Fibroblast of lung (primary cell): ENCODE measurements around the gene NADK. TPM values are rescaled to one million over a fixed set of nuclear protein-coding genes. Genes with fewer than 3 reads are reported as not detected.

Source experiments
- DNase-seq, 2 donors: peaks; one replicate each; pipeline versions ENCODE4 v3.0.0 to v3.0.0-alpha.2; 2010; ENCODE audit warnings: low read depth in 2 of 2
- H2AFZ ChIP-seq: 2 replicates; pipeline ENCODE4 v1.5.1; 2012; ENCODE audit warnings: low read length, control low read depth, inconsistent platforms
- H3K27ac ChIP-seq: 2 replicates; pipeline ENCODE4 v1.5.1; 2011; ENCODE audit warnings: low read length, control low read depth; ENCODE audit not compliant: insufficient read depth
- H3K27me3 ChIP-seq: 2 replicates; pipeline ENCODE4 v1.5.1; 2011; ENCODE audit warnings: mild to moderate bottlenecking, low read length; ENCODE audit not compliant: control insufficient read depth, insufficient read depth
- H3K36me3 ChIP-seq: 2 replicates; pipeline ENCODE4 v1.5.1; 2011; ENCODE audit warnings: low read length; ENCODE audit not compliant: control insufficient read depth, insufficient read depth
- H3K4me1 ChIP-seq: 2 replicates; pipeline ENCODE4 v1.5.1; 2011; ENCODE audit warnings: low read length; ENCODE audit not compliant: control insufficient read depth, insufficient read depth; ENCODE audit errors: extremely low read depth
- H3K4me2 ChIP-seq: 2 replicates; pipeline ENCODE4 v1.5.1; 2011; ENCODE audit warnings: low read length, control low read depth; ENCODE audit not compliant: insufficient read depth; ENCODE audit errors: extremely low read depth
- H3K4me3 ChIP-seq, 4 experiments: fragments of 200-600 bp in 1 of 4; sonication (generic) in 1 of 4; replicated peaks in 1 of 4; 2 replicates each; pipeline ENCODE4 v1.5.1; 2011 to 2016; ENCODE audit warnings: low read length in 4 of 4, low read depth in 3 of 4, mild to moderate bottlenecking in 3 of 4, control low read depth in 2 of 4, inconsistent platforms in 1 of 4, mixed read lengths in 1 of 4; ENCODE audit not compliant: insufficient read depth in 1 of 4; ENCODE audit errors: control extremely low read depth in 1 of 4
- H3K79me2 ChIP-seq: 2 replicates; pipeline ENCODE4 v1.5.1; 2012; ENCODE audit warnings: mild to moderate bottlenecking, low read length, inconsistent platforms; ENCODE audit not compliant: control insufficient read depth, insufficient read depth
- H3K9ac ChIP-seq: 2 replicates; pipeline ENCODE4 v1.5.1; 2011; ENCODE audit warnings: mild to moderate bottlenecking, low read length, control low read depth; ENCODE audit not compliant: insufficient read depth
- H3K9me3 ChIP-seq: 2 replicates; pipeline ENCODE4 v1.5.1; 2012; ENCODE audit warnings: low read depth, low read length; ENCODE audit not compliant: control insufficient read depth, insufficient read depth
- H4K20me1 ChIP-seq: 2 replicates; pipeline ENCODE4 v1.5.1; 2011; ENCODE audit warnings: low read length; ENCODE audit not compliant: control insufficient read depth, insufficient read depth; ENCODE audit errors: extremely low read depth
- EZH2 ChIP-seq: IDR thresholded peaks from 2 replicates; pipeline ENCODE4 v1.5.1; 2012; ENCODE audit warnings: low read length, control low read depth, mild to moderate bottlenecking; ENCODE audit errors: missing control alignments
- polyA plus RNA-seq, 2 donors: library from polyadenylated mRNA; depleted of rRNA in 1 of 2; stranded (reverse) in 1 of 2; unstranded in 1 of 2; fragments of >200 nt; gene quantifications; 2 replicates each; pipeline ENCODE4 v1.2.1, GENCODE V29; 2011 to 2012; ENCODE audit warnings: missing spikeins in 1 of 2
- total RNA-seq: library from RNA; depleted of rRNA; stranded (reverse); fragments of >200 nt; gene quantifications from 2 replicates; pipeline ENCODE4 v1.2.1, GENCODE V29; 2014
- TF ChIP-seq, protein P1 (sequence below), 2 donors: IDR thresholded peaks in 1 of 2; conservative IDR thresholded peaks in 1 of 2; 1 replicate in 1 of 2; 2 replicates in 1 of 2; pipeline ENCODE4 v1.5.1; 2011 to 2012; ENCODE audit warnings: low read length in 2 of 2, control low read depth in 1 of 2, inconsistent platforms in 1 of 2, low read depth in 1 of 2, mild to moderate bottlenecking in 1 of 2

Gene NADK
- total and polyA plus RNA-seq, 2 donors (not counting 1 experiment from before 2014, with no cell fraction given), result 32.7 to 35.0 TPM

DNA sequence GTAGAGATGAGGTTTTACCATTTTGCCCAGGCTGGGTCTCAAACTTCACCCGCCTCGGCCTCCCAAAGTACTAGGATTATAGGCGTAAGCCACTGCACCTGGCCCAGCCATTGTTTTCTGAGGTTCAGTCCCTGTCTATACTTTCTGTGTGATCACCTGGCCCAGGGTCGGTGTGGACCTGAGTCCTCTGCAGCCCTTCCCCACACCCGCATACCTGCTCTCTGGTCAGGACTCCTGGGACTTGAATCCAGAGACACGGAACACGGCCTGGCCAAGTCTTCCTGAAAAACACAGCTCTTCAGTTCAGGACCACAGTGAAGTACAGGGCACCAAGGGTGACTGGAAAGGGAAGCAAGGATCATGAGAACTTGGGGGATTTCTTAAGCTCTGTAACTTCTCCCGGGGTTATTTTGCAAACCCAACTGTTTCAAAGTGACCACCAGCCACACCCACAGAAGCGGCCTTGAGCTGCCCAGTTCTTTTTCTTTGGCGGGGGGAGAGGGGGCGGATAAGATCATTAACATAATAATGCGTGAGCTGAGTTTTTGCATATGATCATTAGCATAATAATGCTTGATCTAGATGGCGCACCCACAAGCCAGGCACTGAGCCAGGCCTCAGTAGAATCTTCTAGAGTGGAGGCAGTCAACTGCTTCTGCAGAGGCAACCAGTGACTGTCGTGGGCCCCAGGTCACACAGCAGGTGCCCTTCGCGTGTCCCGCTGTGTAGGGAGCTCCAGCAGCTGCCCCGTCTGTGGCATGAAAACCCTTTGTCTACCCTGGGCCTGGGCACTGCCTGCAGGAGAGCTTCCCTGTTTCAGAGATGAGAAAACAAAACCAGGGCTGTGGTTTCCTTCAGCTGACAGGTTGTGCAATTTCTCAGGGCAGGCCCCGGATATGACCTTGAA is 1.7 kb upstream of the NADK start:
- Histone ChIP-seq H3K79me2 (peaks cover 28% of the 10 kb centered on the region), H3K36me3 (no peaks in the 10 kb centered on the region), H3K9me3 (no peaks in the 10 kb centered on the region), H3K27ac (no peak overlapping the region), H3K27me3 (no peaks in the 10 kb centered on the region), H3K4me1 (peaks cover 20% of the 10 kb centered on the region), H2AFZ (no peak overlapping the region), H4K20me1 (no peaks in the 10 kb centered on the region), H3K4me3 (no peak overlapping the region), H3K4me2 (no peak overlapping the region), H3K9ac (no peak overlapping the region)
- TF ChIP-seq EZH2, result no peak
- TF ChIP-seq, protein P1, sequence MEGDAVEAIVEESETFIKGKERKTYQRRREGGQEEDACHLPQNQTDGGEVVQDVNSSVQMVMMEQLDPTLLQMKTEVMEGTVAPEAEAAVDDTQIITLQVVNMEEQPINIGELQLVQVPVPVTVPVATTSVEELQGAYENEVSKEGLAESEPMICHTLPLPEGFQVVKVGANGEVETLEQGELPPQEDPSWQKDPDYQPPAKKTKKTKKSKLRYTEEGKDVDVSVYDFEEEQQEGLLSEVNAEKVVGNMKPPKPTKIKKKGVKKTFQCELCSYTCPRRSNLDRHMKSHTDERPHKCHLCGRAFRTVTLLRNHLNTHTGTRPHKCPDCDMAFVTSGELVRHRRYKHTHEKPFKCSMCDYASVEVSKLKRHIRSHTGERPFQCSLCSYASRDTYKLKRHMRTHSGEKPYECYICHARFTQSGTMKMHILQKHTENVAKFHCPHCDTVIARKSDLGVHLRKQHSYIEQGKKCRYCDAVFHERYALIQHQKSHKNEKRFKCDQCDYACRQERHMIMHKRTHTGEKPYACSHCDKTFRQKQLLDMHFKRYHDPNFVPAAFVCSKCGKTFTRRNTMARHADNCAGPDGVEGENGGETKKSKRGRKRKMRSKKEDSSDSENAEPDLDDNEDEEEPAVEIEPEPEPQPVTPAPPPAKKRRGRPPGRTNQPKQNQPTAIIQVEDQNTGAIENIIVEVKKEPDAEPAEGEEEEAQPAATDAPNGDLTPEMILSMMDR (conservative IDR thresholded peaks at IDR 0.05 in 1 of 2, IDR thresholded peaks at IDR 0.05 in 1 of 2; ENCODE audit: low read depth in 1 of 2, low read length in 2 of 2), result no peak
- peak; percentile 58 to 63 for DNase-seq

DNA sequence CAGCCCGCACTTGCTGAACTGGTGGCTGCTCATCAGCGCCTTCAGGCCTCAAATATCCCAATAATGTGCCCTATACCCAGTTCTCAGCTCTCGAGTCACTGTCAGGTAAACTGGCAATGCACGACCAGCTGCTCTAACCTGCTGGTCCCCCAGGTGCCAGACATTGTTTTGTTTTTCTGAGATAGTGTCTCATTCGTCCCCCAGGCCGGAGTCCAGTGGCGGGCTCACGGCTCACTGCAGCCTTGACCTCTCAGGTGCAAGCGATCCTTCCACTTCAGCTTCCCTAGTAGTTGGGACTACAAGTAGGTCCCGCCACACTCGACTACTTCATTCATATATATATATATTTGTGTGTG is 1.0 kb upstream of the NADK start:
- Histone ChIP-seq H3K9me3 (no peaks in the 10 kb centered on the region), H3K4me3 (peak overlapping the region in 1 of 4 experiments; percentile 57), H3K9ac (no peak overlapping the region), H3K36me3 (no peaks in the 10 kb centered on the region), H4K20me1 (no peaks in the 10 kb centered on the region), H2AFZ (no peak overlapping the region), H3K4me1 (peaks cover 20% of the 10 kb centered on the region), H3K4me2 (no peak overlapping the region), H3K27ac (no peak overlapping the region), H3K79me2 (peaks cover 34% of the 10 kb centered on the region), H3K27me3 (no peaks in the 10 kb centered on the region)
- TF ChIP-seq EZH2, result no peak
- no peak for DNase-seq

DNA sequence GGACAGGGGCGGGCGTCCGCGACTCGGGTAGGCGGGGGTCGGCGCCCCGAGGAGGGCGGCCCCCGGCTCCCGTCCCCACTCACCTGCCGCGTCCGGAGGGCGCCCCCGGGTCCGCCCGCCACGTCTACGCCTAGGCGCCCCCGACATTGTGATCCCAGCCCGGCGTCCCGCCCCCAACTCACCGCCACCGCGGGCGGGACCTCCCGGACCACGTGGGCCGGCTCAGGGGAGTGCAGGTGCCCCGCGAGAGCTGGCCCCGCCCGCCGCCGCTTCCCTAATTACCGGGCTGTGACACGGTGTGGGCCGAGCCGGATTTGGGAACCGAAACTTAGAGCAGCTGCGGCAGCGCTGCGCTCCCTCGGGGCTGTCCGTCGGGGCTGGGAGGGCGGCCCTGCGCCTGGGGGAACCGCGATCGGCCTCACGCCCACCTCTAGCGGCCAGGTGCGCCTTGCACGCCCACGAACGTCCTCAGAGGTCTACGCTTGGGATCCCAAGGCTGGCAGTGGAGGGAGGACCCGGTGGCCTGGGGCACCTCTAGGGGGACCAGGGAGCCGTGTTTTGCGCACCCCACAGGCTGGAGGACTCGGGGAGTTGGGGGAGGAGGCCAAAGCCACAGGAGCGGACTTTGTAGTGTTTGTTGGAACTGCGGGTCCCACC is 521 bp upstream of the NADK start:
- peaks cover 37% of the 10 kb centered on the region for H3K79me2 ChIP-seq
- no peaks in the 10 kb centered on the region for H4K20me1 ChIP-seq
- no peaks in the 10 kb centered on the region for H3K9me3 ChIP-seq
- H3K27me3 ChIP-seq, result no peaks in the 10 kb centered on the region
- peak overlapping the region in 3 of 4 experiments; percentile 10 to 75 (median 57) for H3K4me3 ChIP-seq
- peak overlapping the region; percentile 82 for H3K9ac ChIP-seq
- H2AFZ ChIP-seq, result no peak overlapping the region
- no peak overlapping the region for H3K27ac ChIP-seq
- H3K36me3 ChIP-seq, result no peaks in the 10 kb centered on the region
- no peak for TF ChIP-seq EZH2
- TF ChIP-seq, protein P1 (conservative IDR thresholded peaks at IDR 0.05 in 1 of 2, IDR thresholded peaks at IDR 0.05 in 1 of 2; ENCODE audit: low read depth in 1 of 2, low read length in 2 of 2), result no peak
- no peak for DNase-seq
- peak overlapping the region; percentile 62 for H3K4me2 ChIP-seq
- H3K4me1 ChIP-seq, result peaks cover 20% of the 10 kb centered on the region
